ENCODE measurements around the gene GAL3ST2.
"Not testable (repeated sequence)": the region's sequence is repeated elsewhere in the genome, so short reads cannot be mapped to it uniquely, and the experiment has no call there.

Gene GAL3ST2

GRCh38 chr2:241775223-241776177 lies 1.1 kb upstream of the GAL3ST2 start:
- no peaks in the 10 kb centered on the region; the same call in 1 of the 2 replicates for H3K27me3 ChIP-seq (replicated peaks; ENCODE audit: control insufficient read depth, insufficient read depth, low read length)
- H3K36me3 ChIP-seq (ENCODE audit: control insufficient read depth, insufficient read depth, low read length) = no peaks in the 10 kb centered on the region
- no peak for TF ChIP-seq CTCF (IDR thresholded peaks at IDR 0.05; ENCODE audit: insufficient read depth, low read length, poor library complexity, severe bottlenecking)
- H3K4me3 ChIP-seq (replicated peaks; ENCODE audit: low read depth, low read length) = no peak overlapping the region
- DNase-seq (ENCODE audit: extremely low read depth, insufficient read length) = no peak

GRCh38 chr2:241777170-241777685 lies 606 bp downstream of the GAL3ST2 start:
- H3K27me3 ChIP-seq (replicated peaks; ENCODE audit: control insufficient read depth, insufficient read depth, low read length) = no peaks in the 10 kb centered on the region; the same call in 1 of the 2 replicates
- DNase-seq (ENCODE audit: extremely low read depth, insufficient read length) = no peak
- TF ChIP-seq CTCF (IDR thresholded peaks at IDR 0.05; ENCODE audit: insufficient read depth, low read length, poor library complexity, severe bottlenecking) = no peak

GRCh38 chr2:241777686-241778627 lies 1.3 kb downstream of the GAL3ST2 start:
- Histone ChIP-seq H3K4me3 (replicated peaks; ENCODE audit: low read depth, low read length) (no peak overlapping the region), H3K27me3 (replicated peaks; ENCODE audit: control insufficient read depth, insufficient read depth, low read length) (no peaks in the 10 kb centered on the region; the same call in 1 of the 2 replicates), H3K36me3 (ENCODE audit: control insufficient read depth, insufficient read depth, low read length) (no peaks in the 10 kb centered on the region)
- TF ChIP-seq CTCF (IDR thresholded peaks at IDR 0.05; ENCODE audit: insufficient read depth, low read length, poor library complexity, severe bottlenecking) = no peak
- DNase-seq (ENCODE audit: extremely low read depth, insufficient read length) = no peak

More at GRCh38 chr2:241777170-241777685, 606 bp downstream of the GAL3ST2 start:
- no peaks in the 10 kb centered on the region for H3K36me3 ChIP-seq (ENCODE audit: control insufficient read depth, insufficient read depth, low read length)
- H3K4me3 ChIP-seq (replicated peaks; ENCODE audit: low read depth, low read length) = no peak overlapping the region

- Histone ChIP-seq H3K27me3 (replicated peaks; ENCODE audit: control insufficient read depth, insufficient read depth, low read length) (no peaks in the 10 kb centered on the region), H3K36me3 (ENCODE audit: control insufficient read depth, insufficient read depth, low read length) (no peaks in the 10 kb centered on the region), H3K4me3 (replicated peaks; ENCODE audit: low read depth, low read length) (no peak overlapping the region)
- TF ChIP-seq CTCF (IDR thresholded peaks at IDR 0.05; ENCODE audit: insufficient read depth, low read length, poor library complexity, severe bottlenecking) = no peak
- DNase-seq (ENCODE audit: extremely low read depth, insufficient read length) = no peak
These were observed 4.4 kb downstream of the GAL3ST2 start for GRCh38 chr2:241780939-241781569.

GRCh38 chr2:241782053-241782452 lies 5.4 kb downstream of the GAL3ST2 start:
- not testable (repeated sequence) for H3K36me3 ChIP-seq (ENCODE audit: control insufficient read depth, insufficient read depth, low read length); H3K27me3 ChIP-seq (replicated peaks; ENCODE audit: control insufficient read depth, insufficient read depth, low read length); DNase-seq (ENCODE audit: extremely low read depth, insufficient read length); H3K4me3 ChIP-seq (replicated peaks; ENCODE audit: low read depth, low read length)
